Thyroid gland (tissue), 4 donors: ENCODE data around the gene WFIKKN1.

Experiments
- POLR2A ChIP-seq, 2 donors: fragments of 450-650 bp; IDR thresholded peaks; one replicate each; pipeline ENCODE4 v1.6.1; 2017; ENCODE audit warnings: antibody characterized with exemption in 2 of 2, mild to moderate bottlenecking in 2 of 2, moderate library complexity in 1 of 2
- TF ChIP-seq, protein P1 (sequence below), 6 experiments: fragments of 200-600 bp in 3 of 6; fragments of 450-650 bp in 3 of 6; sonication (generic) in 3 of 6; IDR thresholded peaks; one replicate each; pipeline ENCODE4 v1.5.1; 2016 to 2019; ENCODE audit warnings: antibody characterized with exemption in 6 of 6, mild to moderate bottlenecking in 2 of 6, inconsistent platforms in 1 of 6, moderate library complexity in 1 of 6

DNA sequence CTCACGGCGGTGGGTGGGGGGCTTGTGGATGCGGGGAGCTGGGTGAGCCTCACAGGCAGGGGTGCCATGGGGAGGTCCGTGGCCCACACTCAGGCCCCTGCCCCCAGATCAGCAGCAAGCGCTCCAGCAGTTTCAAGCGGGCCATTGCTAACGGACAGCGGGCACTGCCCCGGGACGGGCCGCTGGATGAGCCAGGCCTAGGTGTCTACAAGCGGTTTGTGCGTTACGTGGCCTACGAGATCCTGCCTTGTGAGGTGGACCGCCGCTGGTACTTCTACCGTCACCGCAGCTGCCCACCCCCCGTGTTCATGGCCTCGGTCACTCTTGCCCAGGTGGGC, 45.7 kb downstream of the WFIKKN1 start:
- TF ChIP-seq, protein P1, sequence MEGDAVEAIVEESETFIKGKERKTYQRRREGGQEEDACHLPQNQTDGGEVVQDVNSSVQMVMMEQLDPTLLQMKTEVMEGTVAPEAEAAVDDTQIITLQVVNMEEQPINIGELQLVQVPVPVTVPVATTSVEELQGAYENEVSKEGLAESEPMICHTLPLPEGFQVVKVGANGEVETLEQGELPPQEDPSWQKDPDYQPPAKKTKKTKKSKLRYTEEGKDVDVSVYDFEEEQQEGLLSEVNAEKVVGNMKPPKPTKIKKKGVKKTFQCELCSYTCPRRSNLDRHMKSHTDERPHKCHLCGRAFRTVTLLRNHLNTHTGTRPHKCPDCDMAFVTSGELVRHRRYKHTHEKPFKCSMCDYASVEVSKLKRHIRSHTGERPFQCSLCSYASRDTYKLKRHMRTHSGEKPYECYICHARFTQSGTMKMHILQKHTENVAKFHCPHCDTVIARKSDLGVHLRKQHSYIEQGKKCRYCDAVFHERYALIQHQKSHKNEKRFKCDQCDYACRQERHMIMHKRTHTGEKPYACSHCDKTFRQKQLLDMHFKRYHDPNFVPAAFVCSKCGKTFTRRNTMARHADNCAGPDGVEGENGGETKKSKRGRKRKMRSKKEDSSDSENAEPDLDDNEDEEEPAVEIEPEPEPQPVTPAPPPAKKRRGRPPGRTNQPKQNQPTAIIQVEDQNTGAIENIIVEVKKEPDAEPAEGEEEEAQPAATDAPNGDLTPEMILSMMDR (IDR thresholded peaks at IDR 0.05), result no peak
- TF ChIP-seq POLR2A (IDR thresholded peaks at IDR 0.05), result no peak
